Mucosa of stomach (tissue), 1 donor: Measurements from ENCODE around the gene NLK.
A peak's percentile ranks its signal among the peaks of the same experiment; 100 is the strongest.
"Not testable (repeated sequence)": the region's sequence is repeated elsewhere in the genome, so short reads cannot be mapped to it uniquely, and the experiment has no call there.

Source experiments
- H3K27me3 ChIP-seq: one replicate; pipeline ENCODE4 v1.7.0; 2013; ENCODE audit warnings: mild to moderate bottlenecking, low read length; ENCODE audit not compliant: control insufficient read depth, insufficient read depth
- H3K36me3 ChIP-seq: one replicate; pipeline ENCODE4 v1.7.0; 2013; ENCODE audit warnings: low read length; ENCODE audit not compliant: control insufficient read depth, insufficient read depth
- H3K4me1 ChIP-seq: one replicate; pipeline ENCODE4 v1.7.0; 2013; ENCODE audit warnings: mild to moderate bottlenecking, low read length; ENCODE audit not compliant: control insufficient read depth, insufficient read depth
- H3K4me3 ChIP-seq: one replicate; pipeline ENCODE4 v1.7.0; 2013; ENCODE audit warnings: low read length
- H3K9ac ChIP-seq: one replicate; pipeline ENCODE4 v1.7.0; 2013; ENCODE audit warnings: mild to moderate bottlenecking, low read length, moderate library complexity
- H3K9me3 ChIP-seq: one replicate; pipeline ENCODE4 v1.7.0; 2013; ENCODE audit warnings: mild to moderate bottlenecking, low read length, moderate library complexity; ENCODE audit not compliant: control insufficient read depth
- donor health status: Pancreatic carcinoma.

NLK gene

GRCh38 chr17:28219771-28220170, 177.3 kb downstream of the NLK start:
- no peaks in the 10 kb centered on the region for H3K36me3 ChIP-seq
- no peak overlapping the region for H3K4me3 ChIP-seq
- no peak overlapping the region for H3K9ac ChIP-seq
- no peaks in the 10 kb centered on the region for H3K9me3 ChIP-seq
- no peaks in the 10 kb centered on the region for H3K27me3 ChIP-seq
- no peaks in the 10 kb centered on the region for H3K4me1 ChIP-seq

DNA sequence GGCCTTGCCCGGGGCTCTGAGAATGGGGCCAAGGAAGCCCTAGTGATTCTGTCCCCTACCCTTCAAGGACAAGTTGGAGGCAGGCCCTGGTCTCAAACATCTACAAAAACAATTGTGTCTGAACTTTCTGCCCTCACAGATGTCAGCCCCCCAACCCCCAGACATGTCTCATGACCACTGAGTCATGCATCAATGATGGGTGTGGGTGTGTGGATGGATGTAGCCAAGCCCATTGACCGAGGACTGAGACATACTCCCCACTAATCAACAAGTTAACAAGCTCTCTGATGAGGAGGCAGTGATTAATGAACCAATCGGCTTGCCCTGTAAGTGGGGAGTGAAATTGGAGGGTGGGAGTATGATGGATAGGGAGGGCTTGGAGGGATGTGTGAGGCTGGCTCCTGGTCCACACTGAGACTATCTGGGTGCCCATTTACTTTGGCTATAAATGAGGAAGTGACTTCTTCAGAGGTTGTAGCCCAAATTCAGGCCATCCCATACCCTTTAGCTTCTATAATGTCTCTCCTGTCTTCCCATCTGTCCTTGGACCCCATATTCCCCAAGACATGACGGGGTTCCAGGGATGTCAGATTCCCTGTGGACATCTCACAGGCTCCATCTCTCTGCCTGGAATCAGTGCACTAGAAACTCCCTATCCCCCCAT, 179.4 kb downstream of the NLK start:
- Histone ChIP-seq H3K9ac (no peak overlapping the region), H3K4me3 (no peak overlapping the region), H3K4me1 (no peaks in the 10 kb centered on the region), H3K9me3 (no peaks in the 10 kb centered on the region), H3K27me3 (no peaks in the 10 kb centered on the region), H3K36me3 (no peaks in the 10 kb centered on the region)

- Histone ChIP-seq H3K36me3 (no peaks in the 10 kb centered on the region), H3K9me3 (no peaks in the 10 kb centered on the region), H3K4me1 (no peaks in the 10 kb centered on the region), H3K27me3 (peaks cover 8% of the 10 kb centered on the region), H3K4me3 (no peak overlapping the region), H3K9ac (no peak overlapping the region)
Observed at GRCh38 chr17:28225271-28225670, 182.8 kb downstream of the NLK start.

DNA sequence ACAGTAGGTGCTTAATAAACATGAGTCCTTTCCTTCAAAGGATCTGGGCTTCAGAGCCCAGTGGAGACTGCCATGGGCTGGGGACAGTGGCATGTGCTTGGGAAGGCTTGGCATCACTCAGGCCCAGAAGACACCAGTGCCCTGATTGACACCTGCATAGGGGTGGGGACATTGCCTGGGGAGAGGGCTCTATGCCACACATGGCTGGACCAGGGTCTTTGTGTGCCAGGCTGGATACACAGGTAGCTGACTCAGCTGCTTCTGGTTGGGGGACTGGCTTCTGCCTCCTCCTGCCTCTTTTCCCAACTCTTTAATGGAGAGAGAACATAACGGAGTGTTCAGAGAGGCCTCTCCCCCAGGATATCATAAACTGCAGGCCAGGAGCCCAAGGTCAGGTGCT, 183.4 kb downstream of the NLK start:
- peaks cover 8% of the 10 kb centered on the region for H3K27me3 ChIP-seq

DNA sequence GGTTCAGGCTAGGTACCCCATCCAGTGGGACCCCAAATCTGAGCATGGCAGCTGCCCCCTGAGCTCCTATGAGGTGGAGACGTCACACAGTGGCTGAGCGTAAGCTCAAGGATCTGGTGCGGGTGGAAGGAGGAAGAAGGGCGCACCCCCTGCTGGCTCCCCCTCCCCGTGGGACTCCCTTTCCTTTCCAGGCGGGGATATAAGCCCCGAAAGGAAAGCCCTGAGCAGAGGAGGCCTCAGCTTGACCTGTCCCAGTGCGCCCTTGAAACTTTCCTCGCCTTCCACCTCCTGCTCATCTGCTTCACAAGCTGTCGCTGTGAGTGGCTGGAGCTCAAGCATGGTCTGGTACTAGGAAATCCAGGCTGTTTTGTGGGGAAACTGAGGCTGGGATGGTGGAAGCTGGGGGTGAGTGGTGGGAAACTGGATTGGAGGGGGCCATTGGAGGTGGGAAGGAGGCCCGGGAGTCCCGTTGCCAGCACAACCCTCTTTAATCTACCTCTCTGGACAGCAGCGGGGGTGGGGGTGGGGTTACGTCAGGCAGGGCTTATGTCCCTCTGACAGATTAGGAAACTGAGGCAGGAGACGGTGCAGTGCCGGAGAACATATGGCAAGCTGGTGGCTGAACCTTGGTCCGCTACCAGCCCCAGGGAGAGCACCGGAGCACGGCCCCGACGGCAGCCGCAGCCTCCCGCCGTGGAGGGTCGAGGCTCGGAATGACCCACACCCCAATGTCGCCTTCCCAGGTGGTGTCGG, 184.3 kb downstream of the NLK start:
- Histone ChIP-seq H3K36me3 (no peaks in the 10 kb centered on the region), H3K27me3 (peaks cover 8% of the 10 kb centered on the region), H3K4me3 (no peak overlapping the region), H3K9ac (peak overlapping the region; percentile 75), H3K9me3 (no peaks in the 10 kb centered on the region), H3K4me1 (no peaks in the 10 kb centered on the region)

More for the DNA sequence above, 183.4 kb downstream of the NLK start:
- Histone ChIP-seq H3K4me3 (no peak overlapping the region), H3K36me3 (no peaks in the 10 kb centered on the region), H3K9ac (no peak overlapping the region), H3K4me1 (no peaks in the 10 kb centered on the region), H3K9me3 (no peaks in the 10 kb centered on the region)

DNA sequence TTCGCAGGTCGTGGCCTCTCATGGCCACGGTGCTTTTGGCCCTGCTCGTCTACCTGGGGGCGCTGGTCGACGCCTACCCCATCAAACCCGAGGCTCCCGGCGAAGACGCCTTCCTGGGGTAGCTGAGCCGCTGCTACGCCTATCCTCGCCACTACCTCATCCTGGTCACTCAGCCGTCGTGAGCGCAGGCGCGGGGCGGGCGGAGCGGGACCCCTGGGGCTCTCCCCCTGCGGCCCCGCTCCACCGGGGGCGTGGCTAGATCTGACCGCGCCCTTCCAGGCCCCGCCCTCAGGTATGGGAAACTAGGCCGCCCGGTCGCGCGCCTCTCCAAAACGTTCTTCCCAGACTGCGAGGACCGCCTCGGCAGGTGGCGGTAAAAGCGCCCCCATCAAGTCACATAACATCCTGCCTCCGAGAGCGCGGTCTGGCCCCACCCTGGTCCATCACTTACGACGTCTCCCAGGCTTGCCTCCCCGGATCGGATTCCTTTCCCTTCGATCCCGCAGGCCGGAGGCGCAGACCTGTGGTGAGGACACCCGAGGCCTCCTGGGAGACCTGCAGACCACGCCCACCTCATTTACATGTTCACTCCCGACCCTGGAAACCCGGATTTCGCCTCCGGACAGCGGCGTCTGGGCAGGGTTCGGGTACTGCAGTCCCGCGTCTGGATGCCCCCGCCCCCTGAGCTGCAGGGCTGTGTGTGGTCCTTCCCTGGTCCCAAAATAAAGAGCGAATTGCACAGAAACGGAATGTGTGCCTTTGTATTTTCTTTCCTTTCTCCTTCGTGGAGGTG, 185.0 kb downstream of the NLK start:
- Histone ChIP-seq H3K36me3 (no peaks in the 10 kb centered on the region), H3K27me3 (peaks cover 8% of the 10 kb centered on the region), H3K4me3 (peak overlapping the region; percentile 49), H3K4me1 (no peaks in the 10 kb centered on the region), H3K9me3 (no peaks in the 10 kb centered on the region), H3K9ac (peak overlapping the region; percentile 75)

DNA sequence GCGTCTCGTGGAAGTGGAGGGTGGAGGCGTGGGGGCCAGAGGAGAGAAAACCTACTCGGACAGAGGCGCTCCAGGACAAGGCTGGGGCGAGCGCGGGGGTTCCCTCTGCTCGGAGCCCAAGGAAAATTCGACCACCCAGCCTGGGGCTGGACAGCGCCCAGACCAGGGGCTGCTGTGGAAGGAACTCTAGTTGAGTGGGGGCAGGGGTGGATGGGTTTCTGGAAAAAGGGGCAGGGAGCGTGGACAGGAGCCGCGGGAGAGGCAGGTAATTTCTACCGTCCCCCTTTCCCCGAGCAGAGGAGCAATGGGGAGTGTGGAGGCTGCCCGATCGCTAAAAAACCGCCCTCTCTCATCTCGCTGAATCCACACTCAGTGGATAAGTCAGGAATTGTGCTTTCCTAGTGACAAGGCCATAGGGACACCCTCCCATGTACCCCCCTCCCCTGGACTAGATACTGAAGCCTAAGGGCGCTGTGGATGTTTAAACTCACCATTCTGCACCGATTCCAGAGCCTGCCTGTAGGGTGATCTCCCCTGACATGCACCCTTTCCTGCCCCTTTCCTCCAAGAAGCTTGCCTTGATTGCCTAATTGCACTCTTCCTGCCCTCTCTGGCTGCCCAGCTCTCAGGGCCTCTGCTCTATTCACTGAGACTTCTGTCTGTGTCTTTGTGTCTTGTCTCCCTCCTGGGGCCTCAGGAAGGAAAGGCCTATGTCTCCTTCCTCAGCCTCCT, 185.8 kb downstream of the NLK start:
- H3K27me3 ChIP-seq: peaks cover 8% of the 10 kb centered on the region
- no peaks in the 10 kb centered on the region for H3K4me1 ChIP-seq
- peak overlapping the region; percentile 49 for H3K4me3 ChIP-seq
- H3K36me3 ChIP-seq: no peaks in the 10 kb centered on the region
- H3K9ac ChIP-seq: peak overlapping the region; percentile 75
- H3K9me3 ChIP-seq: no peaks in the 10 kb centered on the region

- Histone ChIP-seq H3K9me3 (no peaks in the 10 kb centered on the region), H3K9ac (no peak overlapping the region), H3K27me3 (peaks cover 8% of the 10 kb centered on the region), H3K4me1 (peaks cover 2% of the 10 kb centered on the region), H3K36me3 (no peaks in the 10 kb centered on the region), H3K4me3 (no peak overlapping the region)
Observed at GRCh38 chr17:28228986-28229729, 186.7 kb downstream of the NLK start.

DNA sequence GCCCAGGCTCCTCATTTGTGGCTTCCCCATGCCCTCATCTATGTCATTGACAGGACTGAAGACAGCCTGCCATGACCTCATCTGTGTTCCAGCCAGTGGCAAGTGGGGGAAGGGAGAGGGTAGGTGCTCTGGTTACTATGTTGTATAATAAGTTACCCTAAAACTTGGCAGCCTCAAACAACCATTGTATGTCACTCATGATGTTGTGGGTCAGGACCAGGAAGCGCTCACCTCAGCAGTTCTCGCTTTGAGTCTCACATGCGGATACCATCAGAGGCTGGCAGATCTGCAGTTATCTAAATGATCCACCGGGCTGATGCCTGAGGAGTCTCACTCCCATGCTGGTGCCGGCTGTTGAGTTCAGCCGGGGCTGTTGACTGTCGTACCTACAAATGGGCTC, 187.5 kb downstream of the NLK start:
- no peaks in the 10 kb centered on the region for H3K9me3 ChIP-seq
- H3K27me3 ChIP-seq: peaks cover 8% of the 10 kb centered on the region
- H3K36me3 ChIP-seq: no peaks in the 10 kb centered on the region
- H3K4me1 ChIP-seq: peaks cover 11% of the 10 kb centered on the region
- H3K4me3 ChIP-seq: no peak overlapping the region
- no peak overlapping the region for H3K9ac ChIP-seq

- not testable (repeated sequence) for H3K4me3 ChIP-seq, H3K9ac ChIP-seq, H3K9me3 ChIP-seq, H3K36me3 ChIP-seq, H3K27me3 ChIP-seq
- H3K4me1 ChIP-seq: peaks cover 12% of the 10 kb centered on the region
Observed at GRCh38 chr17:28230607-28231006, 188.1 kb downstream of the NLK start.

- not testable (repeated sequence) for H3K9me3 ChIP-seq, H3K4me3 ChIP-seq, H3K9ac ChIP-seq, H3K36me3 ChIP-seq, H3K27me3 ChIP-seq
- peaks cover 12% of the 10 kb centered on the region for H3K4me1 ChIP-seq
Observed at GRCh38 chr17:28231624-28232023, 189.1 kb downstream of the NLK start.
